Fibroblast of lung (primary cell): ENCODE measurements around the gene RIT1.

Experiments used
- CTCF ChIP-seq, 2 donors: IDR thresholded peaks in 1 of 2; conservative IDR thresholded peaks in 1 of 2; 1 replicate in 1 of 2; 2 replicates in 1 of 2; pipeline ENCODE4 v1.5.1; 2011 to 2012; ENCODE audit warnings: low read length in 2 of 2, control low read depth in 1 of 2, inconsistent platforms in 1 of 2, low read depth in 1 of 2, mild to moderate bottlenecking in 1 of 2
- EZH2 ChIP-seq: IDR thresholded peaks from 2 replicates; pipeline ENCODE4 v1.5.1; 2012; ENCODE audit warnings: low read length, control low read depth, mild to moderate bottlenecking; ENCODE audit errors: missing control alignments

GRCh38 chr1:155938220-155938627 is 27.1 kb upstream of the RIT1 start:
- peak; percentile 61 to 71 for TF ChIP-seq CTCF (conservative IDR thresholded peaks at IDR 0.05 in 1 of 2, IDR thresholded peaks at IDR 0.05 in 1 of 2; ENCODE audit: low read depth in 1 of 2, low read length in 2 of 2)
- no peak for TF ChIP-seq EZH2
